ENCODE results near the gene CACNA1H.

CACNA1H gene

DNA sequence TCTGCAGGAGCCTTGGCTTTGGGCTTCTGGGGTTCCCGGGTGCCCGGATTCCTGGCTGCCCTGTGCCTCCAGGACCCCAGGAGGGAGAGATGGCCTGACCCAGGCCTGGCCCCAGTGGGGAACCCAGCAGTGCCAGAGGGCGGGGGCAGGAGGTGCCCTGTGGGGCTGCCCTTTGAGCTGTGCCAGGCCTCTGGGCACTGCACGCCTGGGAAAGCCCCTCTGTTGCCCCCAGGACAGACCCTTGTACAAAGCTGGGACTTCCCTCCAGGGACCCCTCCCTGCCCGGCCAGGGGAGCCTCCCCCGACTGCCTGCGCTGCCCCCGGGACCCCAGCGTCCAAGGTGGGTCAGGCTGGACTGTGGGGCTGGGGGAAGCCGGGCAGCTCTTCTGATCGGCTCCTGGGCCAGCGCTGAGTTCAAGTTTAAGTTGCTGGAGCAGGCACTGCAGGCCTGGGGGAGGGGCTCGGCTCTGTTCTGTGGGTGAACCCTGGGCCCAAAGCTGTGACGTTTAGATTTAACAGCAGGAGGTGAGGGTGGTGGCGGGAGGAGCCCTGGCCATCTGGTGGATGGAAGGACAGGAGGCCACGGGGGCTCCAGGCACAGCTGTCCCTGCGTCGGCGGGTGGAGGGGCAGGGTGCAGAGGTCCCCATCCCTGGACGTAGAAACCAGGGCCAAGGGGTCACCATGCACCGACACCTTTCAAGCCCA is 29.2 kb upstream of the CACNA1H start:
- no peak for DNase-seq

DNA sequence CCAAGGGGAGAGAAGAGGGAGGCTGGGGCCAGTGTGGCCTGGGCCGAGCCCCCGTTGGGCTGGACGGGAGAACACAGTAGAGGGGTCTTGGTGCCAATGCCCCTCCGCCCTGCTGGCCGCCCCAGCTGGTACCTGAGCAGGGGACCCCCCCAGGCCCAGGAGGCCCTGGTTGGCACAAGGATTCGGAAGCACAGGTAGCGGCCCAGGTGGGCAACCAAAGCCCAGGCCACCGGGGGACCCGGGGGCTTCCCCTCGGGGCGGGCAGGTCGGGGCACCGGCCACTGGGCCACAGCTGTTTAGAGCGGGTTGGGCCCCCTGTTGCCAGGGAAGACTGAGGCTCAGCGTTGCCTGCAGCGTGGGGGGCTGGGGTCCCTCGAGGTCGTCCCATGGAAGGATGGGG is 28.6 kb upstream of the CACNA1H start:
- no peak for DNase-seq

DNA sequence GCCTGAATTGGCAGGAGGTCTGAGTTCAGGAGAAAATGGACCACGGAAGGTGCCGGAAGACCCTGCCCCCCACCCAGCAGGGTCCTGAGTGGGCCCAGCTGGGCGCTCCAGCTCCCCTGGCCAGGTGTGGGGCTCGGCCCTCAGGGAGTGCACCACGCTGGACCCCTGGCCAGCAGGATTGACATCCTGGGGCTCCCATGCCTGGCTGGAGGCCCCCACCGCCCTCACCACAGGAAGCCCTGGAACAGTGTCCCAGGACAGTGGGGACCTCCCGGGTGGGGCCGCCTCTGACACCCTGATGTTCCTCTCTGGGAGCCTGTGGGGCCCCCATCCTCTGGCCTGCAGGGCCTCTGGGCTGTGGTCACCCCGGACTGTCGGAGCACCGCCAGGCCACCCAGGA is 28.1 kb upstream of the CACNA1H start:
- DNase-seq: no peak

DNA sequence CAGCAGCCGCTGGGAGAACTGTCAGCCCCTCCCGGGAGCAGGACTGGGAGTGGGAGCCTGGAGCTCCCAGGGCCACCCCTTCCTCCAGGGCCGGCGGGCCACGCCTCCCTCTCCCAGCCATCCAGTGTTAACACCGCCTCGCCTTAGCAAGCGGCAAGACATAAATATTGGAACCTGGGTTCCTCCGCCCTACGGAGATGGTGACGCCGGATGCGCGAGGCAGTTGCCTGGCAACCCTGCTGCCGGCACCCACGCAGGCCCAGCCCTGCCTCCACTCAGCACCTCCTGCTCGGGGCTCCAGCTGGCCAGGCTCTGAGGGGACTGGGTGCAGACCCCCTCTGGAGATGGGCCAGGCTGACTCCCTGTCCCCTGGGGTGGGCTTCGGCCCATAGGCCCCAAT is 27.4 kb upstream of the CACNA1H start:
- no peak for DNase-seq

DNA sequence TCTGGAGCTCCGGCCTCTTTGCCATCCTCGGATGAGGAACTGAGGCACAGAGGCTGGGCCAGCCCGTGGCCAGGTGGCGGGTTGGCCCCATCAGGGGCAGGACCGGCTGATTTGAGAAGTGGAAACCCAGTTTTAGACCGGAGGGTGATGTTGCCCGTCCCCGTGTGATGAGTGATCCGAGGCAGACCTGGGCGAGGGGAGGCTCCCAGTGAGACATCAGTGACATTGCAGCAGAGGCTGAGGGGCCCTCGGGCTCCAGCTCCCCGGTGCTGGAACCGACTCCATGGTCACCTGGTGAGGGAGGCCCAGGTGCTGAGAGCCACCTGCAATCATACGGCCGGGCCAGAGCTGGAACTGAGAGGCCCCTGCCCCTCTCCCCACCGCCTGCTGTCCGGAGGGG is 26.9 kb upstream of the CACNA1H start:
- no peak for DNase-seq

DNA sequence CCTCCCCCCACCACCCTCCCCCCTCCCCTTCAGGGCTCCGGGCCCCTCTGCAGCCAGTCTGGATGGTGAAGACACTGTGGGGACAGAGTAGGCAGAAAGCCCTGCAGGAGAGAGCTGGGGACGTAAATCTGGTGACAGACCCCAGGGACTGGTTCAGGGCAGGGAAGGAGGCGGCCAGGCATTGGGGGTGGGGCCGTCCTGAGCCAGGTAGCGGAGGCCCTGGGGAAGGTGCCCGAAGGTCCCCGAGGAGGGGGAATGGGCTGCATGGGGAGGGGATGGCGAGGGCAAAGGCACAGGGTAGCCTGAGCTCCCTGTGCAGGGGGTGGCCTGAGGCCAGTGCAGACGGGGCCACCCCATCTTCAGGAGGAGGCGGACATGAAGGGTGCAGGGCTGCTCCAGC is 26.3 kb upstream of the CACNA1H start:
- no peak for DNase-seq

DNA sequence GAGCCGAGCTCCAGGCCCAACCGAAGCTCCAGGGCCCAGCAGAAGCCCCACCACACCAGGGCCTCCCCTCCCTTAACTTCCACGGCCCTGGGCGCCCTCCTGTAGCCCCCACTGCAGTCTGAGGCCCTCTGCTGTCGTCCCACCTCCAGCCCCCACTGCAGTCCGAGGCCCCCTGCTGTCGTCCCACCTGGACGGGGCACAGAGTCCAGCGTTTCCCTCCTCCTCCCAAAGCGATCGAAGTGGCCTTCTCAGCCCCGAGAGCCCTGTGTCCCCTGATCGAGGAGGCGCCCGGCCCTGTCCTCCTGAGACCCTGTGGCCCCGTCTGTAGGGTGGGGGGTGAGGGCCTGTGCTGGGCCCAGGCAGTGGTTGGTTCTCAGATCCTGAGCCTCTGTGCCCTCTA is 25.8 kb upstream of the CACNA1H start:
- no peak for DNase-seq

DNA sequence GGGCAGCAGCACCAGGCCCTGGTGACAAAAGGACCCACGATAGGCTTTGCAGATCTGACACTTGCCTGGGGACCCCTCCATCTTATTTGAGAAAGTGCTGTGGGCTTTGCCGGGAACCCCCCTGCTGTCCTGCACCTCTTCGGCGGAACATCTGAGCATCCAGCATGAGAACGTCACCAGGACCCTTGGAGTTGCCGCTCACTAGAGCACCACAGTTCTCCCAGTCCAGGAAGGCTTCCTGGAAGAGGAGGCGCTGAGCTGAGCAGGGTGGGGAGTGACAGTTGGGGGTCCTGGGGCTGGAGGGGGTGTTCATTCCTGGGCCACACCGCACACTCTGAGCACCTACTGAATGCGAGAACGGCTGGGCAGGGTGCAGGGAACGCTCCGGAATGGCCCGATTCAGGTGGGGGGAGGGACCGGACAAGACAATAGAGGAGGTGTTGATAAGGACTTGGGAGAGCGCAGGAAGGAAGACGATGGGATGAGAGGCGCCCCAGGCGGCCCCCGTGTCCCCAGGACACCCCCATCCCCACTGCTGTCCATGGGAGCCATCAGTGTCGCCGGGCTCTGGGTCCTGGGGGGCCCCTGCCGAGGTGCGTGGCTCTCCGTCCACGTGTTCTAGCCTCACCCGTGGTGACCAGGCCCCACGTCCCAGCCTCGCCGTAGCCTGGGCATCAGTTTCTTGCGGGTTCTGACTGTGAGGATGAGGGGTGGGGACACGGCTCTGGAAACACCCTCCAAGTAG is 24.8 kb upstream of the CACNA1H start:
- DNase-seq: no peak

DNA sequence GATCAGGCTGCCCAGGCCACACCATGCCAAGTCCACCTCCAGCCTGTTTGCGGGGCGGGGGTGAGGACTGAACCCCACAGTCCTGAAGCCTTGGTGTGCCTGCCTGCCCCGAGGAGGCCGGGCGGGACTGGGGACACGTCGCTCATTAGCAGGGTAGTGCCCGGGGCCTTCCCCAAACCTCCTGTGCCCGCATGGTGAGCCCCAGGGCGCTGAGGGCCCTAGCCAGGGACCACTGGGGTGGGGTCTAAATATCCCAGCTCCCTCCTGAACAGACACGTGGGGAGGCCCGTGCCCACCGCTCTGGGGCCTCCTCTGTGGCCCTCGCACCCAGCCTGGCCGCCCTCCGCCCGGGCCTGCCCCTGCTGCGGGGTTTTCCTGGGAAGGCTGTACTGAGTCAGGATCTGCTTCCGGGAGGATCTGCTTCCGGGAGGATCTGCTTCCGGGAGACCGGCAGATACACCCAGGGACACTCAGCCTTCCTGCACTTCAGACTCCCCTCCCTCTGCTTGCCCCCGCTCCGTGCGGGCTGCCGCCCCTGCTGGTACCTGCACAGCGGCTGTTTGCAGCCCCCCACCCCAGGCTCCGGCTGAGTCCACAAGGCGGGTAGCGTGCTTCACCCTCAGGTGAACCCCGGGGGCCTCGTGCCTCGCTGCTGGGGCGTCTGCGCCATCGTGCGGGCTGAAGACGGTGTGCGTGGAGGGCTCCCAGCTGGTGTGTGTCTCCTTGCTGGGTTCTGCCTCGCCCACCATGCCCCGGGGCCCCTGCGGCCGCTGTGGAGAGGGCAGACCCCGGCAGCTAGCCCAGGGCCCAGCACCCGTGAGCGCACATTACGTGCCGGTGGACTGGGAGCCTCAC is 23.6 kb upstream of the CACNA1H start:
- no peak for DNase-seq

DNA sequence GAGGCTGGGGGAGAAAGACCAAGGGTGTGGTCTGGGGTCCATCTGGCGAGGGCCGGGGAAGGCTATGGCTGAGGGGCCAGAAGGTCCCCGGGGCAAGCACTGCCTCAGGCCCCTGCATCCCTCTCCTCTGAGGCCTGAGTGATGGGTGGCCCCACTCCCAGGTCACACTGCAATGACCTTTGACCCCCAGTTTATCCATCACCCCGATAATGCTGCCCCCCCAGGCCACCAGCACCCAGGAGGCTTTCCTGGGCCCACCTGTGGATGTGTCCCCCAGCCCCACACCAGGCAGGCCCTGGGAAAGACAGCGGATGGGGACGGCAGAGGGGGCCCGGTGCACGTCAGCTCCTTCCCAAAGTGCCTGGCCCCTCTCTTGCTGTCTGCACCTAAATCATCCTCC is 22.5 kb upstream of the CACNA1H start:
- DNase-seq: no peak

DNA sequence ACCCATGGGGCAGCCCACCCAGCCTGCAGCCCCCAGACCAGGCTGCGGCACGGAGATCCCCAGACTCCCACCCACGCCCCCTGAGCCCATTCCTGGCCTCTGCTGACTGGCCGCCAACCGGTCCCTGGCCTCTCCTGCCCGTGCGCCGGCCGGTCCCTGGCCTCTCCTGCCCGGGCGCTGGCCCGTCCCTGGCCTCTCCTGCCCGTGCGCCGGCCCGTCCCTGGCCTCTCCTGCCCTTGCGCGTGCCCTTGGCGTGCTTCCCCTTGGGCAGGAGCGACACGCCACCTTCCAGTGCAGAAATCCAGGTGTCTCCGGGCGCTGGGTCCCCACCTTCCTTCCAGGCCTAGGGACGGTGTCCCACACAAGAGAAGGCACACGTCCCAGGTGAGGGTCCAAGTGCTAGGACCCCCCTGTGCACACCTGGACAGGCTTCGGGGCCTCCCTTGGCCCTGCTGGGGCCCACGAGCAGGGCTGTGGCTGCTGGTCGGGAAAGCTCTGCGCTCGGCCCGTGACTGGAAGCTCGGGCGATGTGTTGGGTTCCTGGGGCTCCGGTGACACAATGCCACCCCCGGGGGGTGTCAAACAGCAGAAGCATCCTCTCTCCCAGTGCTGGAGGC is 21.4 kb upstream of the CACNA1H start:
- no peak for DNase-seq

DNA sequence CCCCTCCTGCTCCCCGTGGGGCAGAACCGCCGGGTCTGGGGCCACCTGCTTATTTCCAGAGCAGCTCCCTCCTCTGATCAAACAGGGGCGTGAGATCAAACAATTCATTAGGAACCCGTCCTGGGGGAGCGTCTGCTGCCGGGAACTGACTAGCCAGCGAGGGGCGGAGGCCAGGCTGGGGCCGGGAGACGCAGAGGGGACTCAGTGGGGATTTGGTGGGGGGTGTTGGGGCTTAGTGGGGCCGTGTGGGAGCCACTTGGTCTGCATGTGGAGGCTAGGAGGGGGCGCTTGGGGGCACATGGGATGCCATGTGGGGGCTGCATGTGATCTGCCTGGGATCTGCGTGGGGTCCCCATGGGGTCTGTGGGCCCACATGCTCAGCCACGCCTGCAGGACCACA is 20.5 kb upstream of the CACNA1H start:
- DNase-seq: no peak

DNA sequence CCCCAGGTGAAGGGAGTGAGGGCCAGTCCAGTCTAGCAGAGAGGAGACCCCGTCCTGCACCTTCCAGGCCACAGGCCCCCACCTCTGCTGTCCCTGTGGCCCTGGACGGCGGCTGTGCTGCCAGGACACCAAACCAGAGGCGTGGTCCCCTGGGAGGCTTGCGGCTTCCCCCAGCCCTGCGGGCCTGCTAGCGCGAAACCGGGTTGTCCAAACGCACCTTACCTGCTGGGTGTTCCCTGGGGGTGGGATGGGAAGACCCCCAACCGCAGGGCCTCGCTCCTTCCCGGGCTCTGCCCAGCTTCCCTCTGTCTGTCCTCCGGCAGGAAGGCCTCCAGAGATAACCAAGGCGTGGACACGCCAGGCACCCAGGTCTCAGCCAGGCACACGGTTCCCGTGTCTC is 19.6 kb upstream of the CACNA1H start:
- DNase-seq: no peak

DNA sequence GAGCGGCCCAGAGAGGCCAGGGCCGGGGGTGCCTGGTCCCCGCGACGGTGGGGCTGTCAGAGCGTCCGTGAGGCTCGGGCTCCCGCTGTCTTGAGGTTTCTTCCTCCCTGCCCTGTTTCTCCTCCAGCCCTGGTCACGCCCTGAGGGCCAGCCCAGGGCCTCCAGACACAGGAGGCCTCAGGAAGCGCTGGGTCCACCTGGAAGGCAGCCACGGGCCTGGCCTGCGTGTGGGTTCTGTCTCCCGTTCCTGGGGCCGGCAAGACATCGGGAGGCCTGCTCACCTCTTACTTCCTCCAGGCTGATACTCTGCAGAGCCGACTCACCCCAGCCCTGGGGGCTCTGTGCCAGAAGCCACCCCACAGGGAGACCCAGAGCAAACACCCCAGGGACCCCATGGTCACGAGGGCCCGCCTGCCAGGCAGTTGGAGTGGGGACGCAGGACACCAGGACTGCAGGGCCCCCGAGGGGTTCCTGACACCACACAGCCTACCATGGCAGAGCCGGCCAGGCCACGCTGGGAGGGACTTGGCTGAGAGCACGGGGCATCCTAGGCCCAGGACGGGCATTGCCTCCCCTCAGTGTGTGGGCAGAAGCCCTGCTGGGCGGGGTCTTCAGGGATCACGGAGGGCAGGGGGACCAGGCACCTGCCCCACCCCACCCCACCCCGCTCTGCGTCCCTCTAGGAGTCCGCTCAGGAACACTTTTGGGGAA is 18.9 kb upstream of the CACNA1H start:
- DNase-seq: no peak

DNA sequence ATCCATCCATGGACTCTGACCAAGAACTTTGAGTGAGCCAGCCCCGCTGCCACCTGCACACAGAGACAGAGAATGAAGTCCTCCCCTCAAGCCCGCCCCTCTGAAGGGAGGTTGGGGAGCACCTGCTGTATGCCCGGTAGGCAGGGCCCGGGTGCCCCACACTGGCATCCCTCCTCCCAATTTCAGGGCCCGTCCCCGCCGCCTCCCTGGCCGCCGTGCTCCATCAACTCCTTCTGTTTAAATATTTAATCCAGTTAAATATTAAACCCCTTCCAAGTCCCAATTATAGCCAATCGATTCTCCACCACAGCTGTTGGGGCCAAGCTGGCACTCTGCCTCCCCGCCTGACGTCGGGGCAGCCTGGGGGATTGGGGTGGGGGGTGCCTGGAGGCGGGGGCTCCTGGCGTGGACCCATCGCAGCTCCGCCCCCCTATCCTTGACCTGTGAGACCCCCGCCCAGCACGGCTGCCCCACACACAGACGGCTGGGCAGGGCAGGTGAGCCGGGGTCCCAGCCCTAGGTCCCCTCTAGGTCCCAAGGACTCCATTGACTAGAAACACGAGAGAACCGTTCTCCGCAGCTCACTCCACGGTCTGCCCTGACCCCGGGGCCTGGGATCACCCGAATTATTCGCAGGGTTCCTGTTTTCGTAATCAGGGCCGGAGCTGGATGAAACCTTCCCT is 18.0 kb upstream of the CACNA1H start:
- no peak for DNase-seq

DNA sequence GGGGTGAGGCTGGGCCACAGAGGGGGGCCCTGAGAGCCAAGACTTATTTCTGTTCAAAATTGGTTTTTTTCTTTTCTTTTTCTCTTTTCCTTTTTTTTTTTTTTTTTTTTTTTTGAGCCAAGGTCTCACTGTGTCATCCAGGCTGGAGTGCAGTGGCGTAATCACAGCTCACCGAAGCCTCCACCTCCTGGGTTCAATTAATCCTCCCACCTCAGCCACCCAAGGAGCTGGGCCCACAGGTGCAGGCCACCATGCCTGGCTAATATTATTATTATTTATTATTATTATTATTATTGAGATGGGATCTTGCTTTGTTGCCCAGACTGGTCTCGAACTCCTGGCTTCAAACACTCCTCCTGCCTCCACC is 17.5 kb upstream of the CACNA1H start:
- DNase-seq: no peak

DNA sequence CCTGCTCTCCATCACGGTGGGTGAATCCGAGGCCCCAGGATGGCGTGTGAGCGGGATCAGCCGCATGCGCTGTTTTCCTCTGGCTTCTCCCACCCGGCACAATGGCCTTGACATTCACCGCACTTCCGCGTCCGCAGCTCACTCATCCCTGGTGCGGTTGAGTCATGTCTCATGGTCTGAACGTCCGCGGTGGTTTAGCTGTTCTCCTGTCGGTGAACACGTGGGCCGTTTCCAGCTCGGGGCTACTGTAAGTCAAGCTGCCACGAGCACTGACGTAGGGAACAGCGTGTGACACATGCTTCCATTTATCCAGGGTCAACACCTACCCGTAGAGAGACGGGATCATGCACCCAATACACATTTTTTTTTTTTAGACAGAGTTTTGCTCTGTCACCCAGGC is 15.3 kb upstream of the CACNA1H start:
- no peak for DNase-seq

DNA sequence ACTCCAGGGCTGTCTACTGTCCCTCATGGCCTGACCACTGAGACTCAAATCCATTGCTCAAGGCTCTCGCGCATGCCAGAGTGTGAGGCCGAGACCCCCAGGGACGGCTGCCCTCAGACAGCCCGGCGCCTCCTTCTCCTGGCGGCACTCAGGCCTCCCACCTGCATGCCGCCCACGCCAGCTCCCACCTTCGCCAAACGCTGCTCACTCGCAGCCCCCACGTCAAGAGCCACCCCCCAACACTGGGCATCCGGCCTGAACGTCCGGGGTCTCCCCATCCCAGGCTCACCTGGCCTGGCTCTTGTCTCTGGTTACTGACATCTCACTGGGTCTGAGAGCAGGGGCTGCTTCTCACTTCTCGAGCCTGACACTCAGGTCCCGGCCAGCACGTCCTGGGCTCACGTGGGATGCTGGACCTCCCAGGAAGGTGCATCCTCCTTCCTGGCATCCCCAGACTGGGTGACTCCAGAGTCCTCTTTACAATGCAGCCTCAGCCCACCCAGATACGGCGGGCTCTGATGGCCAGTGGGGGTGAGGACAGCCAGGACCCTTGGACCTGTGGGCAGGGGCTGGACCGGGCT is 12.2 kb upstream of the CACNA1H start:
- no peak for DNase-seq

DNA sequence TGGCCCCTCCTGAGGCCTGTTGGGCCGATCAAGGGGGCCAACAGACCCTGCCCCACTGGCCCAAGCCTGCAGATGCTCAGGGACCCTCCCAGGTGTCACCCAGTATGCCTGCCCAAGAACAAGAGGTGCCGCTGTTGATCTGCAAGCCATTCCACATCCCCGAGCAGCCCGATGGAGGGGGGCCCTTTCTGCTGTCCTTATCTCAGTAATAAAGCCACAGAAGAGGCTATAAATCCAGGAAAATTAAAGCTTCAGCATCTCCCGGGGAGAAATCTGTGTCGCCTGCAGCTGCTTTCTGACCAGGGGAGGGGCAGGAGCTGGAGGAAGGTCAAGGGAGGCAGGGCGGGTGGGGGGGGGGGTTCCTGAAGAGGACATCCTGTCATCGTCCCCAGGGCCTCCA is 11.7 kb upstream of the CACNA1H start:
- no peak for DNase-seq

DNA sequence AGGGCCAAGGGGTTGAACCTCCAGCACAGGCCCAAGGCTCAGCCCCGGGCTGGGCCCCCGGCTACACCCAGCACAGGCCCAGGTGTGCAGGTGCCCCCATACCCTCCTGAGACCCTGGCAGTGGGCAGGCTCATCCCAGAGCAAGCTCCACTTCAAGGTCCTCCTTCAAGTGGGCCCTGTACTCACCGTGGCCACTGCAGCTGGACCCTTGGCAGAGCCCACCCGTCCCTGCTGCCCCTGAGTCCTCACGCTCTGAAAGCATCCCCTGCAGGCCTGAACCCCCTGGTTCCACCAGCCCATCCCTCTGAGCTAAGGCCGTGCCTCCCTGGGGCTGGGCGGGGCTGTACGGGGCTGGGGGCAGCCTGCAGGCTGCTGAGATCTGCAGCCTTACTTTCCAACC is 11.2 kb upstream of the CACNA1H start:
- no peak for DNase-seq

DNA sequence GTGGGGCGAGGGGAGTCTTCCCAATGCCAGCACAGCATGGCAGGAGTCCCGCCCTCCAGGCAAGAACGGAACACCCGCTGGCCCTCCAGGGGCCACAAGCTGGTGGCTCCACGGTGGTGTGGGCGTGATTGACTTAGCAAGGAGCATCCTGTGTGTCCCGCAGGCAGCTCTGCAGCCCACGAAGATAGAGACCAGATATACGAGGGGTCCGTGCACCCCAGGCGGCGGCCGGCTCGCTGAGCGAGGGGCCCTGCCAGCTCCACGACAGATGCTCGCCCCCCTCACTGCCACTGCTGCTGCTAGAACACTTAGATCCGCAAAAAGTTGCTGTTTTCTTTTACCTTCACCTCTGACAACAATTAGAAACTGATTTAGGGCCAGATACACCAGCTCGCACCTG is 10.0 kb upstream of the CACNA1H start:
- no peak for DNase-seq
